BE2C (cell line): Measurements from ENCODE around the gene NFE2.

Source experiments
- DNase-seq: peaks from one replicate; pipeline ENCODE4 v3.0.0-alpha.2; 2020
- H3K27me3 ChIP-seq: fragments of 250-450 bp; sonication (Bioruptor Pico); 2 replicates; pipeline ENCODE4 v1.5.1; 2020; ENCODE audit warnings: mild to moderate bottlenecking
- H3K36me3 ChIP-seq: fragments of 250-450 bp; sonication (Bioruptor Pico); 2 replicates; pipeline ENCODE4 v1.5.1; 2020; ENCODE audit warnings: mild to moderate bottlenecking
- H3K4me1 ChIP-seq: fragments of 250-450 bp; sonication (Bioruptor Pico); 2 replicates; pipeline ENCODE4 v1.5.1; 2020
- H3K4me3 ChIP-seq: 2 replicates; pipeline ENCODE4 v1.5.1; 2011; ENCODE audit warnings: low read depth, low read length
- H3K9me3 ChIP-seq: fragments of 250-450 bp; sonication (Bioruptor Pico); 2 replicates; pipeline ENCODE4 v1.5.1; 2020
- TF ChIP-seq, protein P1 (sequence below): IDR thresholded peaks from 2 replicates; pipeline ENCODE4 v1.5.1; 2012; ENCODE audit warnings: mild to moderate bottlenecking, low read depth, low read length

The NFE2 gene

GRCh38 chr12:54265364-54265812 is 35.4 kb downstream of the NFE2 start:
- no peaks in the 10 kb centered on the region for H3K9me3 ChIP-seq
- no peak for DNase-seq
- no peaks in the 10 kb centered on the region for H3K27me3 ChIP-seq
- H3K4me1 ChIP-seq, result peaks cover 39% of the 10 kb centered on the region
- H3K36me3 ChIP-seq, result no peaks in the 10 kb centered on the region
- TF ChIP-seq, protein P1, sequence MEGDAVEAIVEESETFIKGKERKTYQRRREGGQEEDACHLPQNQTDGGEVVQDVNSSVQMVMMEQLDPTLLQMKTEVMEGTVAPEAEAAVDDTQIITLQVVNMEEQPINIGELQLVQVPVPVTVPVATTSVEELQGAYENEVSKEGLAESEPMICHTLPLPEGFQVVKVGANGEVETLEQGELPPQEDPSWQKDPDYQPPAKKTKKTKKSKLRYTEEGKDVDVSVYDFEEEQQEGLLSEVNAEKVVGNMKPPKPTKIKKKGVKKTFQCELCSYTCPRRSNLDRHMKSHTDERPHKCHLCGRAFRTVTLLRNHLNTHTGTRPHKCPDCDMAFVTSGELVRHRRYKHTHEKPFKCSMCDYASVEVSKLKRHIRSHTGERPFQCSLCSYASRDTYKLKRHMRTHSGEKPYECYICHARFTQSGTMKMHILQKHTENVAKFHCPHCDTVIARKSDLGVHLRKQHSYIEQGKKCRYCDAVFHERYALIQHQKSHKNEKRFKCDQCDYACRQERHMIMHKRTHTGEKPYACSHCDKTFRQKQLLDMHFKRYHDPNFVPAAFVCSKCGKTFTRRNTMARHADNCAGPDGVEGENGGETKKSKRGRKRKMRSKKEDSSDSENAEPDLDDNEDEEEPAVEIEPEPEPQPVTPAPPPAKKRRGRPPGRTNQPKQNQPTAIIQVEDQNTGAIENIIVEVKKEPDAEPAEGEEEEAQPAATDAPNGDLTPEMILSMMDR, result no peak
- no peak overlapping the region for H3K4me3 ChIP-seq

- no peaks in the 10 kb centered on the region for H3K27me3 ChIP-seq
- TF ChIP-seq, protein P1, result no peak
- H3K36me3 ChIP-seq, result peaks cover 1% of the 10 kb centered on the region
- H3K4me1 ChIP-seq, result peaks cover 50% of the 10 kb centered on the region
- no peak for DNase-seq
- H3K4me3 ChIP-seq, result no peak overlapping the region
- H3K9me3 ChIP-seq, result no peaks in the 10 kb centered on the region
These were observed 38.4 kb downstream of the NFE2 start for GRCh38 chr12:54262403-54262925.

- H3K4me1 ChIP-seq, result peaks cover 51% of the 10 kb centered on the region
- TF ChIP-seq, protein P1, result no peak
- no peak overlapping the region for H3K4me3 ChIP-seq
- H3K27me3 ChIP-seq, result no peaks in the 10 kb centered on the region
- peaks cover 7% of the 10 kb centered on the region for H3K36me3 ChIP-seq
- H3K9me3 ChIP-seq, result no peaks in the 10 kb centered on the region
- DNase-seq, result no peak
These were observed 38.9 kb downstream of the NFE2 start for GRCh38 chr12:54261815-54262402.

DNA sequence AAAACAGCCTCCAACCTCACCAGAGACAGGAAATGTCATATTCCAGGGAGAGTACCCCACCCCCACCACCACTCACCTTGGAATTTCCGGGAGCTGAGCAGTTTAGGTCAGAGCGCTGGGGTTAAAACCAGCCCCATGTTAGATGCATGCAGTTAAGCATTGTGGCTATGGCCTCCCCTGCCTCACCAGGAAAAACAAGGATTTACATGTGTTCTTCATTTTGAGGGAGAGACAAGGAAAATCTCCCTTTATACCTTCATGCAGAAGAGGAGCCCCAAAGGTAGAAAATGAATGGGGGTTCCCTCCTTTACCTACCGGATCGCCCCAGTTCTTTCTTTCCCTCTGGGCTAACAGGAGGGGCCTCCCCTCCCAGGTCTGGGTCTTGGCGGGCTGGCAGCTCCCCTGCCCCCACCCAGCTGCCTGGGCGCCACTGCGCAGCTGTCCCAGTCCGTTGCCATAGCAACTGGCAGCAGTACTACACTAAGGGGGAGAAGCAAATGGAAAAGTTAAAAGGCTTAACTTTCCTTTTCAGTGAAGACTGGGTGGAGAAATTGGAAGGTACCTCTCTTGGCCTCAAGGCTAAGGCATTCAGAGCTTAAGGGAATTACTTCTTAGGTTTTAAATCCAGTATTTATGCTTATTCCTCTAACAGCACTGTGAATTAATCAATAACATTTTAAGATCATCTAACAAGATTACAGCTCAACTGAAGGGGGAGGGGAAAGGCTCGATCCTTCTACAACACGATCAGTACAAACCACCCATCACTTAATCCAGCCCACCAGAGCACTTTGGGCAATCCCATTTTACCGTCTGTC is 41.4 kb downstream of the NFE2 start:
- DNase-seq, result peak; percentile 95
- Histone ChIP-seq H3K36me3 (peaks cover 29% of the 10 kb centered on the region), H3K4me1 (peaks cover 37% of the 10 kb centered on the region), H3K27me3 (no peaks in the 10 kb centered on the region), H3K9me3 (no peaks in the 10 kb centered on the region), H3K4me3 (peak overlapping the region; percentile 68)
- TF ChIP-seq, protein P1, result no peak

- no peaks in the 10 kb centered on the region for H3K9me3 ChIP-seq
- H3K4me3 ChIP-seq, result peak overlapping the region; percentile 68
- no peak for DNase-seq
- peaks cover 40% of the 10 kb centered on the region for H3K36me3 ChIP-seq
- no peaks in the 10 kb centered on the region for H3K27me3 ChIP-seq
- H3K4me1 ChIP-seq, result peaks cover 31% of the 10 kb centered on the region
- TF ChIP-seq, protein P1, result no peak
These were observed 42.6 kb downstream of the NFE2 start for GRCh38 chr12:54258201-54258681.
